HG02870 (cell line): ENCODE results near the gene NCLN.
"Not testable (repeated sequence)": the region's sequence is repeated elsewhere in the genome, so short reads cannot be mapped to it uniquely, and the experiment has no call there.

Source experiments
- ATAC-seq: cut with Tn5 transposase; IDR thresholded peaks from one replicate; pipeline ENCODE4 v1.9.1; 2021; ENCODE audit warnings: mild to moderate bottlenecking, moderate library complexity; ENCODE audit not compliant: unreplicated experiment

NCLN gene

GRCh38 chr19:3196933-3197205 is 11.1 kb downstream of the NCLN start:
- no peak for ATAC-seq

GRCh38 chr19:3198901-3199700 is 13.4 kb downstream of the NCLN start:
- no peak for ATAC-seq

- no peak for ATAC-seq
Measured at GRCh38 chr19:3201072-3201700, 15.5 kb downstream of the NCLN start.

- no peak for ATAC-seq
Measured at GRCh38 chr19:3201911-3202310, 16.2 kb downstream of the NCLN start.

GRCh38 chr19:3202346-3202745 is 16.6 kb downstream of the NCLN start:
- no peak for ATAC-seq

- not testable (repeated sequence) for ATAC-seq
Measured at GRCh38 chr19:3202895-3203294, 17.2 kb downstream of the NCLN start.

- no peak for ATAC-seq
Measured at GRCh38 chr19:3203805-3204645, 18.3 kb downstream of the NCLN start.

- no peak for ATAC-seq
Measured at GRCh38 chr19:3204646-3205275, 19.0 kb downstream of the NCLN start.

- no peak for ATAC-seq
Measured at GRCh38 chr19:3206216-3206953, 20.7 kb downstream of the NCLN start.

GRCh38 chr19:3207461-3208242 is 21.9 kb downstream of the NCLN start:
- no peak for ATAC-seq

- ATAC-seq: no peak
Measured at GRCh38 chr19:3208317-3209207, 22.8 kb downstream of the NCLN start.

GRCh38 chr19:3210347-3211017 is 24.8 kb downstream of the NCLN start:
- ATAC-seq: no peak

- ATAC-seq: no peak
Measured at GRCh38 chr19:3211191-3211590, 25.5 kb downstream of the NCLN start.

- no peak for ATAC-seq
Measured at GRCh38 chr19:3213159-3213558, 27.4 kb downstream of the NCLN start.

- no peak for ATAC-seq
Measured at GRCh38 chr19:3216874-3217273, 31.1 kb downstream of the NCLN start.

- no peak for ATAC-seq
Measured at GRCh38 chr19:3220576-3220975, 34.8 kb downstream of the NCLN start.

GRCh38 chr19:3221576-3221975 is 35.8 kb downstream of the NCLN start:
- not testable (repeated sequence) for ATAC-seq

- no peak for ATAC-seq
Measured at GRCh38 chr19:3222709-3223108, 37.0 kb downstream of the NCLN start.
